HEK293 (cell line): ENCODE data around the gene CAPN8.

Experiments
- CTCF ChIA-PET: fragments of 350-600 bp; formaldehyde crosslinking; extraction: SDS; loops from one replicate; lab custom pipeline; 2021; ENCODE audit warnings: antibody characterized with exemption; lab: Yijun Ruan, JAX
- POLR2A ChIA-PET: fragments of 300-600 bp; formaldehyde crosslinking; extraction: SDS; loops from one replicate; lab custom pipeline; 2020; ENCODE audit warnings: antibody characterized with exemption, inconsistent platforms; lab: Yijun Ruan, JAX
- H3K27ac ChIP-seq: fragments of 200-500 bp; sonication (Bioruptor generic); 2 replicates; pipeline ENCODE4 v1.5.1; 2014; ENCODE audit warnings: low read depth, low read length, control low read depth, inconsistent platforms; ENCODE audit errors: extremely low read depth
- H3K36me3 ChIP-seq, 2 experiments: fragments of 200-500 bp in 1 of 2; sonication (Bioruptor generic) in 1 of 2; 1 replicate in 1 of 2; 2 replicates in 1 of 2; pipeline ENCODE4 v1.5.1; 2014 to 2017; ENCODE audit warnings: inconsistent platforms in 2 of 2, low read length in 2 of 2; ENCODE audit not compliant: control insufficient read depth in 2 of 2, insufficient read depth in 1 of 2
- H3K4me1 ChIP-seq: fragments of 200-500 bp; sonication (Bioruptor generic); 2 replicates; pipeline ENCODE4 v1.5.1; 2014; ENCODE audit warnings: mild to moderate bottlenecking, low read length, inconsistent platforms; ENCODE audit not compliant: control insufficient read depth, insufficient read depth
- H3K4me3 ChIP-seq: 2 replicates; pipeline ENCODE4 v1.5.1; 2011; ENCODE audit warnings: low read depth, mild to moderate bottlenecking, control low read depth, low read length, moderate library complexity
- H3K9me3 ChIP-seq: fragments of 200-500 bp; sonication (Bioruptor generic); 2 replicates; pipeline ENCODE4 v1.5.1; 2014; ENCODE audit warnings: low read depth, low read length, inconsistent platforms; ENCODE audit not compliant: control insufficient read depth, insufficient read depth
- EGR2 ChIP-seq: fragments of 450-650 bp; formaldehyde crosslinking; IDR thresholded peaks from 2 replicates; pipeline ENCODE4 v1.5.1; 2016; ENCODE audit warnings: low read depth, missing biosample characterization, missing genetic modification characterization
- FEZF1 ChIP-seq: fragments of 450-650 bp; formaldehyde crosslinking; IDR thresholded peaks from 2 replicates; pipeline ENCODE4 v1.5.1; 2016; ENCODE audit warnings: missing biosample characterization, missing genetic modification characterization
- OVOL3 ChIP-seq: fragments of 450-650 bp; formaldehyde crosslinking; IDR thresholded peaks from 2 replicates; pipeline ENCODE4 v1.5.1; 2016; ENCODE audit warnings: missing biosample characterization, missing genetic modification characterization
- REST ChIP-seq: fragments of 450-650 bp; formaldehyde crosslinking; IDR thresholded peaks from 2 replicates; pipeline ENCODE4 v1.5.1; 2016; ENCODE audit warnings: missing biosample characterization, missing genetic modification characterization
- SP2 ChIP-seq: fragments of 450-650 bp; formaldehyde crosslinking; IDR thresholded peaks from 2 replicates; pipeline ENCODE4 v1.5.1; 2016; ENCODE audit warnings: missing biosample characterization, missing genetic modification characterization
- SP3 ChIP-seq: fragments of 450-650 bp; formaldehyde crosslinking; IDR thresholded peaks from 2 replicates; pipeline ENCODE4 v1.5.1; 2016; ENCODE audit warnings: missing biosample characterization, missing genetic modification characterization
- TCF7L2 ChIP-seq: IDR thresholded peaks from 2 replicates; pipeline ENCODE4 v1.6.1; 2011; ENCODE audit warnings: low read depth, mild to moderate bottlenecking, inconsistent platforms, low read length, moderate library complexity, borderline replicate concordance
- ZBTB17 ChIP-seq: fragments of 450-650 bp; formaldehyde crosslinking; IDR thresholded peaks from 2 replicates; pipeline ENCODE4 v1.5.1; 2016; ENCODE audit warnings: missing biosample characterization, missing genetic modification characterization
- ZBTB20 ChIP-seq: fragments of 450-650 bp; formaldehyde crosslinking; IDR thresholded peaks from 2 replicates; pipeline ENCODE4 v1.5.1; 2016; ENCODE audit warnings: missing biosample characterization, missing genetic modification characterization
- ZBTB21 ChIP-seq: fragments of 450-650 bp; formaldehyde crosslinking; IDR thresholded peaks from 2 replicates; pipeline ENCODE4 v1.5.1; 2017; ENCODE audit warnings: missing biosample characterization, missing genetic modification characterization
- ZFHX2 ChIP-seq: fragments of 450-650 bp; formaldehyde crosslinking; conservative IDR thresholded peaks from 2 replicates; pipeline ENCODE4 v1.5.1; 2016; ENCODE audit warnings: missing biosample characterization, missing genetic modification characterization
- ZNF221 ChIP-seq: fragments of 450-650 bp; formaldehyde crosslinking; IDR thresholded peaks from 2 replicates; pipeline ENCODE4 v1.5.1; 2017; ENCODE audit warnings: missing biosample characterization, missing genetic modification characterization, borderline replicate concordance
- ZNF335 ChIP-seq: fragments of 450-650 bp; formaldehyde crosslinking; conservative IDR thresholded peaks from 2 replicates; pipeline ENCODE4 v1.5.1; 2016; ENCODE audit warnings: missing biosample characterization, missing genetic modification characterization
- ZNF426 ChIP-seq: fragments of 450-650 bp; formaldehyde crosslinking; IDR thresholded peaks from 2 replicates; pipeline ENCODE4 v1.5.1; 2017; ENCODE audit warnings: missing biosample characterization, missing genetic modification characterization, mild to moderate bottlenecking, inconsistent platforms, moderate library complexity
- ZNF624 ChIP-seq: fragments of 450-650 bp; formaldehyde crosslinking; IDR thresholded peaks from 2 replicates; pipeline ENCODE4 v1.5.1; 2017; ENCODE audit warnings: missing biosample characterization, missing genetic modification characterization
- ZNF664 ChIP-seq: fragments of 450-650 bp; formaldehyde crosslinking; IDR thresholded peaks from 2 replicates; pipeline ENCODE4 v1.5.1; 2016; ENCODE audit warnings: missing biosample characterization, missing genetic modification characterization
- ZSCAN18 ChIP-seq: fragments of 450-650 bp; formaldehyde crosslinking; IDR thresholded peaks from 2 replicates; pipeline ENCODE4 v1.5.1; 2016; ENCODE audit warnings: missing biosample characterization, missing genetic modification characterization
- ZXDB ChIP-seq: fragments of 450-650 bp; formaldehyde crosslinking; IDR thresholded peaks from 2 replicates; pipeline ENCODE4 v1.5.1; 2016; ENCODE audit warnings: missing biosample characterization, missing genetic modification characterization
- TF ChIP-seq, protein P1 (sequence below): fragments of 450-650 bp; formaldehyde crosslinking; IDR thresholded peaks from 2 replicates; pipeline ENCODE4 v1.5.1; 2016; ENCODE audit warnings: missing biosample characterization, missing genetic modification characterization
- TF ChIP-seq, protein P2 (sequence below): fragments of 450-650 bp; formaldehyde crosslinking; IDR thresholded peaks from 2 replicates; pipeline ENCODE4 v1.5.1; 2016; ENCODE audit warnings: missing biosample characterization, missing genetic modification characterization
- TF ChIP-seq, protein P3 (sequence below): fragments of 450-650 bp; formaldehyde crosslinking; IDR thresholded peaks from 2 replicates; pipeline ENCODE4 v1.5.1; 2016; ENCODE audit warnings: missing biosample characterization, missing genetic modification characterization
- TF ChIP-seq, protein P4 (sequence below): fragments of 450-650 bp; formaldehyde crosslinking; IDR thresholded peaks from 2 replicates; pipeline ENCODE4 v1.5.1; 2016; ENCODE audit warnings: missing biosample characterization, missing genetic modification characterization

Gene CAPN8

GRCh38 chr1:223710179-223711133 is 45.0 kb upstream of the CAPN8 start:
- Histone ChIP-seq H3K9me3 (no peaks in the 10 kb centered on the region), H3K36me3 (no peaks in the 10 kb centered on the region), H3K4me3 (no peak overlapping the region), H3K4me1 (peaks cover 63% of the 10 kb centered on the region), H3K27ac (peak overlapping the region; percentile 52)
- TF ChIP-seq REST (tag by site-specific recombination), result no peak
- no peak for TF ChIP-seq ZNF221 (tag by site-specific recombination)
- TF ChIP-seq OVOL3 (tag by site-specific recombination), result no peak
- TF ChIP-seq, protein P1, sequence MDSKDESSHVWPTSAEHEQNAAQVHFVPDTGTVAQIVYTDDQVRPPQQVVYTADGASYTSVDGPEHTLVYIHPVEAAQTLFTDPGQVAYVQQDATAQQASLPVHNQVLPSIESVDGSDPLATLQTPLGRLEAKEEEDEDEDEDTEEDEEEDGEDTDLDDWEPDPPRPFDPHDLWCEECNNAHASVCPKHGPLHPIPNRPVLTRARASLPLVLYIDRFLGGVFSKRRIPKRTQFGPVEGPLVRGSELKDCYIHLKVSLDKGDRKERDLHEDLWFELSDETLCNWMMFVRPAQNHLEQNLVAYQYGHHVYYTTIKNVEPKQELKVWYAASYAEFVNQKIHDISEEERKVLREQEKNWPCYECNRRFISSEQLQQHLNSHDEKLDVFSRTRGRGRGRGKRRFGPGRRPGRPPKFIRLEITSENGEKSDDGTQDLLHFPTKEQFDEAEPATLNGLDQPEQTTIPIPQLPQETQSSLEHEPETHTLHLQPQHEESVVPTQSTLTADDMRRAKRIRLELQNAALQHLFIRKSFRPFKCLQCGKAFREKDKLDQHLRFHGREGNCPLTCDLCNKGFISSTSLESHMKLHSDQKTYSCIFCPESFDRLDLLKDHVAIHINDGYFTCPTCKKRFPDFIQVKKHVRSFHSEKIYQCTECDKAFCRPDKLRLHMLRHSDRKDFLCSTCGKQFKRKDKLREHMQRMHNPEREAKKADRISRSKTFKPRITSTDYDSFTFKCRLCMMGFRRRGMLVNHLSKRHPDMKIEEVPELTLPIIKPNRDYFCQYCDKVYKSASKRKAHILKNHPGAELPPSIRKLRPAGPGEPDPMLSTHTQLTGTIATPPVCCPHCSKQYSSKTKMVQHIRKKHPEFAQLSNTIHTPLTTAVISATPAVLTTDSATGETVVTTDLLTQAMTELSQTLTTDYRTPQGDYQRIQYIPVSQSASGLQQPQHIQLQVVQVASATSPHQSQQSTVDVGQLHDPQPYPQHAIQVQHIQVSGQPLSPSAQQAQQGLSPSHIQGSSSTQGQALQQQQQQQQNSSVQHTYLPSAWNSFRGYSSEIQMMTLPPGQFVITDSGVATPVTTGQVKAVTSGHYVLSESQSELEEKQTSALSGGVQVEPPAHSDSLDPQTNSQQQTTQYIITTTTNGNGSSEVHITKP (tag by site-specific recombination), result peak; percentile 95
- peak; percentile 66; the same call in 1 of the 2 replicates for TF ChIP-seq ZNF664 (tag by site-specific recombination)
- TF ChIP-seq ZNF335 (tag by site-specific recombination), result peak; percentile 33; the same call in 1 of the 2 replicates
- TF ChIP-seq TCF7L2, result peak; percentile 96
- TF ChIP-seq ZXDB (tag by site-specific recombination), result peak; percentile 64; the same call in 1 of the 2 replicates
- TF ChIP-seq ZFHX2 (tag by site-specific recombination), result peak; percentile 22; the same call in 1 of the 2 replicates
- peak; percentile 4; the same call in 1 of the 2 replicates for TF ChIP-seq ZNF624 (tag by site-specific recombination)
- peak; percentile 92 for TF ChIP-seq FEZF1 (tag by site-specific recombination)
- 0 out of 2 replicates have a peak, but pooled peaks have one; percentile 4 for TF ChIP-seq SP2 (tag by site-specific recombination)
- no peak for TF ChIP-seq ZSCAN18 (tag by site-specific recombination)
- TF ChIP-seq ZBTB20 (tag by site-specific recombination), result peak; percentile 9; the same call in 1 of the 2 replicates
- TF ChIP-seq SP3 (tag by site-specific recombination), result 0 out of 2 replicates have a peak, but pooled peaks have one; percentile 35
- 0 out of 2 replicates have a peak, but pooled peaks have one; percentile 20 for TF ChIP-seq ZBTB17
- TF ChIP-seq, protein P2, sequence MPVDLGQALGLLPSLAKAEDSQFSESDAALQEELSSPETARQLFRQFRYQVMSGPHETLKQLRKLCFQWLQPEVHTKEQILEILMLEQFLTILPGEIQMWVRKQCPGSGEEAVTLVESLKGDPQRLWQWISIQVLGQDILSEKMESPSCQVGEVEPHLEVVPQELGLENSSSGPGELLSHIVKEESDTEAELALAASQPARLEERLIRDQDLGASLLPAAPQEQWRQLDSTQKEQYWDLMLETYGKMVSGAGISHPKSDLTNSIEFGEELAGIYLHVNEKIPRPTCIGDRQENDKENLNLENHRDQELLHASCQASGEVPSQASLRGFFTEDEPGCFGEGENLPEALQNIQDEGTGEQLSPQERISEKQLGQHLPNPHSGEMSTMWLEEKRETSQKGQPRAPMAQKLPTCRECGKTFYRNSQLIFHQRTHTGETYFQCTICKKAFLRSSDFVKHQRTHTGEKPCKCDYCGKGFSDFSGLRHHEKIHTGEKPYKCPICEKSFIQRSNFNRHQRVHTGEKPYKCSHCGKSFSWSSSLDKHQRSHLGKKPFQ (tag by site-specific recombination), result 0 out of 2 replicates have a peak, but pooled peaks have one; percentile 38
- no peak for TF ChIP-seq ZNF426 (tag by site-specific recombination)
- no peak for TF ChIP-seq ZBTB21 (tag by site-specific recombination)
- TF ChIP-seq EGR2 (tag by site-specific recombination), result peak; percentile 22; the same call in 1 of the 2 replicates
- TF ChIP-seq, protein P3, sequence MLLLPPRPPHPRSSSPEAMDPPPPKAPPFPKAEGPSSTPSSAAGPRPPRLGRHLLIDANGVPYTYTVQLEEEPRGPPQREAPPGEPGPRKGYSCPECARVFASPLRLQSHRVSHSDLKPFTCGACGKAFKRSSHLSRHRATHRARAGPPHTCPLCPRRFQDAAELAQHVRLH (tag by site-specific recombination), result peak; percentile 16; the same call in 1 of the 2 replicates
- TF ChIP-seq, protein P4, sequence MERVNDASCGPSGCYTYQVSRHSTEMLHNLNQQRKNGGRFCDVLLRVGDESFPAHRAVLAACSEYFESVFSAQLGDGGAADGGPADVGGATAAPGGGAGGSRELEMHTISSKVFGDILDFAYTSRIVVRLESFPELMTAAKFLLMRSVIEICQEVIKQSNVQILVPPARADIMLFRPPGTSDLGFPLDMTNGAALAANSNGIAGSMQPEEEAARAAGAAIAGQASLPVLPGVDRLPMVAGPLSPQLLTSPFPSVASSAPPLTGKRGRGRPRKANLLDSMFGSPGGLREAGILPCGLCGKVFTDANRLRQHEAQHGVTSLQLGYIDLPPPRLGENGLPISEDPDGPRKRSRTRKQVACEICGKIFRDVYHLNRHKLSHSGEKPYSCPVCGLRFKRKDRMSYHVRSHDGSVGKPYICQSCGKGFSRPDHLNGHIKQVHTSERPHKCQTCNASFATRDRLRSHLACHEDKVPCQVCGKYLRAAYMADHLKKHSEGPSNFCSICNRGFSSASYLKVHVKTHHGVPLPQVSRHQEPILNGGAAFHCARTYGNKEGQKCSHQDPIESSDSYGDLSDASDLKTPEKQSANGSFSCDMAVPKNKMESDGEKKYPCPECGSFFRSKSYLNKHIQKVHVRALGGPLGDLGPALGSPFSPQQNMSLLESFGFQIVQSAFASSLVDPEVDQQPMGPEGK, result 0 out of 2 replicates have a peak, but pooled peaks have one; percentile 7
- ChIA-PET POLR2A (interaction anchor here (1.0 kb wide), 1 partner anchor 9 kb away, joined by 5 read pairs; no protein-coding TSS in a partner anchor), CTCF (interaction anchor here (0.5 to 3.2 kb wide), 10 partner anchors 12 to 622 kb away, joined by 3 to 19 read pairs (median 3); no protein-coding TSS in a partner anchor)
